Caco-2 (cell line): ENCODE results near the gene VPS33B. TPM values are rescaled to one million over a fixed set of nuclear protein-coding genes. Genes with fewer than 3 reads are reported as not detected.
"Not testable (repeated sequence)": the region's sequence is repeated elsewhere in the genome, so short reads cannot be mapped to it uniquely, and the experiment has no call there.

ENCODE experiments used
- BruUV-seq: library from RNA; stranded (reverse); fragments of 400-500 nt; replicated peaks from 2 replicates; lab custom pipeline; 2021; lab: Mats Ljungman, UMichigan
- CTCF ChIA-PET: fragments of 300-600 bp; sonication (Branson Sonifier 250); formaldehyde crosslinking; loops from one replicate; lab custom pipeline; 2022; ENCODE audit warnings: antibody characterized with exemption; lab: Charles Lee
- POLR2A ChIA-PET: fragments of 300-600 bp; sonication (Branson Sonifier 250); formaldehyde crosslinking; loops from one replicate; lab custom pipeline; 2022; ENCODE audit warnings: antibody characterized with exemption; lab: Charles Lee
- DNase-seq, 2 experiments: peaks; one replicate each; pipeline versions ENCODE4 v3.0.0 to v3.0.0-alpha.2; 2020 to 2022
- H3K27me3 ChIP-seq: replicated peaks from 2 replicates; pipeline ENCODE4 v1.6.0; 2011; ENCODE audit warnings: low read length; ENCODE audit not compliant: control insufficient read depth, insufficient read depth
- H3K36me3 ChIP-seq: 2 replicates; pipeline ENCODE4 v1.5.1; 2011; ENCODE audit warnings: low read length; ENCODE audit not compliant: control insufficient read depth, insufficient read depth
- H3K4me1 ChIP-seq: fragments of 250-450 bp; sonication (Bioruptor Pico); 2 replicates; pipeline ENCODE4 v1.5.1; 2020; ENCODE audit warnings: mild to moderate bottlenecking
- H3K4me3 ChIP-seq: 2 replicates; pipeline ENCODE4 v1.5.1; 2011; ENCODE audit warnings: low read depth, mild to moderate bottlenecking, control low read depth, low read length
- H3K9me3 ChIP-seq: fragments of 250-450 bp; sonication (Bioruptor Pico); 2 replicates; pipeline ENCODE4 v1.5.1; 2020; ENCODE audit warnings: mild to moderate bottlenecking, moderate library complexity
- H3K27ac Mint-ChIP-seq: one replicate; pipeline ENCODE4 v1.8.0; 2022; ENCODE audit warnings: mixed read lengths; ENCODE audit not compliant: unreplicated experiment
- H3K27me3 Mint-ChIP-seq: one replicate; pipeline ENCODE4 v1.8.0; 2022; ENCODE audit warnings: mixed read lengths; ENCODE audit not compliant: insufficient read depth, unreplicated experiment
- H3K36me3 Mint-ChIP-seq: one replicate; pipeline ENCODE4 v1.8.0; 2022; ENCODE audit warnings: mild to moderate bottlenecking, mixed read lengths; ENCODE audit not compliant: insufficient read depth, unreplicated experiment
- H3K4me1 Mint-ChIP-seq: one replicate; pipeline ENCODE4 v1.8.0; 2022; ENCODE audit warnings: low read depth, mixed read lengths; ENCODE audit not compliant: unreplicated experiment
- H3K4me3 Mint-ChIP-seq: one replicate; pipeline ENCODE4 v1.8.0; 2022; ENCODE audit warnings: mild to moderate bottlenecking, moderate library complexity, mixed read lengths; ENCODE audit not compliant: unreplicated experiment
- H3K9me3 Mint-ChIP-seq: one replicate; pipeline ENCODE4 v1.8.0; 2022; ENCODE audit warnings: mixed read lengths; ENCODE audit not compliant: unreplicated experiment
- CTCF ChIP-seq, 2 experiments: fragments of 200-600 bp in 1 of 2; IDR thresholded peaks; 1 replicate in 1 of 2; 2 replicates in 1 of 2; pipeline versions ENCODE4 v1.5.1 to v1.8.0; 2011 to 2022; ENCODE audit warnings: antibody characterized with exemption in 1 of 2, control low read depth in 1 of 2, inconsistent platforms in 1 of 2, low read depth in 1 of 2, low read length in 1 of 2, mild to moderate bottlenecking in 1 of 2, moderate library complexity in 1 of 2; ENCODE audit not compliant: insufficient read depth in 1 of 2, severe bottlenecking in 1 of 2, unreplicated experiment in 1 of 2
- intact Hi-C: fragments of 100-400 bp; cut with micrococcal nuclease; formaldehyde crosslinking; loops from one replicate; pipeline ENCODE4 v1.10.0; 2022; ENCODE audit not compliant: unreplicated experiment
- total RNA-seq: library from RNA; stranded (reverse); gene quantifications from 2 replicates; pipeline ENCODE4 v1.2.3, GENCODE V29; 2022

The VPS33B gene
- total RNA-seq, 1 experiment from 2014 or later, result 13.7 TPM

GRCh38 chr15:91021516-91022074, 799 bp downstream of the VPS33B start:
- peak overlapping the region; percentile 78 for H3K4me3 ChIP-seq
- peaks cover 12% of the 10 kb centered on the region; the same call in 1 of the 2 replicates for H3K4me1 ChIP-seq
- intact Hi-C loops, result loop anchor here (1.0 to 2.0 kb wide), 2 partner anchors 12 to 27 kb away; partner anchors contain the start of gene PRC1
- POLR2A ChIA-PET, result interaction anchor here (0.5 to 2.3 kb wide), 3 partner anchors 27 to 138 kb away, joined by 3 to 16 read pairs (median 10); partner anchors contain the start of gene PRC1
- H3K36me3 ChIP-seq, result no peaks in the 10 kb centered on the region
- H3K9me3 ChIP-seq, result no peaks in the 10 kb centered on the region
- no TSS peak for BruUV-seq
- Mint-ChIP-seq H3K27me3 (no peaks in the 10 kb centered on the region), H3K9me3 (no peaks in the 10 kb centered on the region), H3K4me1 (peaks cover 10% of the 10 kb centered on the region), H3K27ac (peak overlapping the region; percentile 81), H3K4me3 (peak overlapping the region; percentile 81), H3K36me3 (no peaks in the 10 kb centered on the region)
- no peaks in the 10 kb centered on the region for H3K27me3 ChIP-seq
- TF ChIP-seq CTCF (IDR thresholded peaks at IDR 0.05; ENCODE audit: insufficient read depth in 1 of 2, low read depth in 1 of 2, low read length in 1 of 2, severe bottlenecking in 1 of 2, unreplicated experiment in 1 of 2), result no peak
- CTCF ChIA-PET, result interaction anchor here (1.2 to 2.5 kb wide), 5 partner anchors 12 to 90 kb away, joined by 4 to 33 read pairs (median 5); partner anchors contain the start of genes HDDC3, PRC1 and UNC45A
- no peak for DNase-seq

GRCh38 chr15:91018158-91018557, 4.2 kb downstream of the VPS33B start:
- Mint-ChIP-seq H3K27ac (no peak overlapping the region), H3K27me3 (no peaks in the 10 kb centered on the region), H3K4me3 (no peak overlapping the region), H3K36me3 (peaks cover 5% of the 10 kb centered on the region), H3K9me3 (no peaks in the 10 kb centered on the region), H3K4me1 (peaks cover 10% of the 10 kb centered on the region)
- ChIA-PET POLR2A (no interaction called here), CTCF (no interaction called here)
- DNase-seq, result no peak
- intact Hi-C loops, result no loop called here
- no peak overlapping the region for H3K4me3 ChIP-seq
- H3K4me1 ChIP-seq, result peaks cover 12% of the 10 kb centered on the region; the same call in 1 of the 2 replicates
- no peaks in the 10 kb centered on the region for H3K9me3 ChIP-seq
- no peaks in the 10 kb centered on the region for H3K36me3 ChIP-seq
- no peaks in the 10 kb centered on the region for H3K27me3 ChIP-seq
- TF ChIP-seq CTCF (IDR thresholded peaks at IDR 0.05; ENCODE audit: insufficient read depth in 1 of 2, low read depth in 1 of 2, low read length in 1 of 2, severe bottlenecking in 1 of 2, unreplicated experiment in 1 of 2), result no peak
- BruUV-seq, result no TSS peak

GRCh38 chr15:91017716-91018115, 4.7 kb downstream of the VPS33B start:
- no peak for TF ChIP-seq CTCF (IDR thresholded peaks at IDR 0.05; ENCODE audit: insufficient read depth in 1 of 2, low read depth in 1 of 2, low read length in 1 of 2, severe bottlenecking in 1 of 2, unreplicated experiment in 1 of 2)
- H3K27ac Mint-ChIP-seq, result no peak overlapping the region
- H3K4me1 Mint-ChIP-seq, result peaks cover 10% of the 10 kb centered on the region
- no peaks in the 10 kb centered on the region for H3K9me3 ChIP-seq
- no peak overlapping the region for H3K4me3 Mint-ChIP-seq
- H3K4me3 ChIP-seq, result no peak overlapping the region
- no peaks in the 10 kb centered on the region for H3K36me3 ChIP-seq
- POLR2A ChIA-PET, result no interaction called here
- intact Hi-C loops, result no loop called here
- H3K27me3 ChIP-seq, result no peaks in the 10 kb centered on the region
- peaks cover 12% of the 10 kb centered on the region; the same call in 1 of the 2 replicates for H3K4me1 ChIP-seq
- H3K27me3 Mint-ChIP-seq, result no peaks in the 10 kb centered on the region
- peaks cover 7% of the 10 kb centered on the region for H3K36me3 Mint-ChIP-seq
- DNase-seq, result no peak
- no TSS peak for BruUV-seq
- CTCF ChIA-PET, result no interaction called here
- no peaks in the 10 kb centered on the region for H3K9me3 Mint-ChIP-seq

GRCh38 chr15:91013701-91014100, 8.7 kb downstream of the VPS33B start:
- DNase-seq, result peak in 1 of 2 experiments; percentile 17
- H3K36me3 ChIP-seq, CTCF ChIA-PET, H3K4me1 ChIP-seq, BruUV-seq, H3K4me3 Mint-ChIP-seq, H3K27ac Mint-ChIP-seq, H3K27me3 ChIP-seq, H3K4me1 Mint-ChIP-seq, H3K9me3 Mint-ChIP-seq, H3K9me3 ChIP-seq, POLR2A ChIA-PET, intact Hi-C loops, H3K4me3 ChIP-seq, H3K27me3 Mint-ChIP-seq: not testable (repeated sequence)
- H3K36me3 Mint-ChIP-seq, result peaks cover 11% of the 10 kb centered on the region
